Liver (tissue), 3 donors: ENCODE data around the gene MEX3C.

ENCODE experiments used
- ATF3 ChIP-seq: IDR thresholded peaks from 2 replicates; pipeline ENCODE4 v1.6.1; 2016; ENCODE audit warnings: antibody characterized with exemption
- CTCF ChIP-seq: fragments of 150-350 bp; IDR thresholded peaks from 2 replicates; pipeline ENCODE4 v1.5.1; 2017; ENCODE audit warnings: improper control_type of control experiment, low read depth, low read length; ENCODE audit not compliant: missing input control
- EGR1 ChIP-seq, 2 donors: IDR thresholded peaks; 2 replicates each; pipeline ENCODE4 v1.6.1; 2016 to 2018; ENCODE audit warnings: antibody characterized with exemption in 2 of 2, low read depth in 2 of 2
- FOXA2 ChIP-seq: IDR thresholded peaks from 2 replicates; pipeline ENCODE4 v1.6.1; 2016; ENCODE audit warnings: antibody characterized with exemption
- HNF4G ChIP-seq: IDR thresholded peaks from 2 replicates; pipeline ENCODE4 v1.6.1; 2016; ENCODE audit warnings: antibody characterized with exemption
- JUND ChIP-seq, 2 donors: IDR thresholded peaks; 2 replicates each; pipeline ENCODE4 v1.6.1; 2016; ENCODE audit warnings: antibody characterized with exemption in 2 of 2
- NR2F2 ChIP-seq: IDR thresholded peaks from 2 replicates; pipeline ENCODE4 v1.6.1; 2016; ENCODE audit warnings: antibody characterized with exemption
- RAD21 ChIP-seq, 2 donors: IDR thresholded peaks; 2 replicates each; pipeline ENCODE4 v1.6.1; 2016; ENCODE audit warnings: antibody characterized with exemption in 2 of 2, mild to moderate bottlenecking in 2 of 2
- REST ChIP-seq: IDR thresholded peaks from 2 replicates; pipeline ENCODE4 v1.6.1; 2016; ENCODE audit warnings: antibody characterized with exemption, mild to moderate bottlenecking
- SP1 ChIP-seq: IDR thresholded peaks from 2 replicates; pipeline ENCODE4 v1.6.1; 2018; ENCODE audit warnings: antibody characterized with exemption, mild to moderate bottlenecking
- TAF1 ChIP-seq: conservative IDR thresholded peaks from 2 replicates; pipeline ENCODE4 v1.6.1; 2016; ENCODE audit warnings: antibody characterized with exemption, mild to moderate bottlenecking
- YY1 ChIP-seq: IDR thresholded peaks from 2 replicates; pipeline ENCODE4 v1.6.1; 2016; ENCODE audit warnings: antibody characterized with exemption, mild to moderate bottlenecking
- TF ChIP-seq, protein P1 (sequence below): IDR thresholded peaks from 2 replicates; pipeline ENCODE4 v1.6.1; 2016; ENCODE audit warnings: antibody characterized with exemption
- donor health status: healthy.
- donor health status: healthy.

GRCh38 chr18:51192696-51193095, 4.8 kb downstream of the MEX3C start:
- TF ChIP-seq, protein P1, sequence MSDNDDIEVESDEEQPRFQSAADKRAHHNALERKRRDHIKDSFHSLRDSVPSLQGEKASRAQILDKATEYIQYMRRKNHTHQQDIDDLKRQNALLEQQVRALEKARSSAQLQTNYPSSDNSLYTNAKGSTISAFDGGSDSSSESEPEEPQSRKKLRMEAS = no peak
- no peak for TF ChIP-seq CTCF
- TF ChIP-seq YY1 = no peak
- TF ChIP-seq JUND (IDR thresholded peaks at IDR 0.05) = no peak
- TF ChIP-seq ATF3 = no peak
- TF ChIP-seq FOXA2 = no peak
- TF ChIP-seq NR2F2 = no peak
- no peak for TF ChIP-seq RAD21 (IDR thresholded peaks at IDR 0.05)
- no peak for TF ChIP-seq REST
- TF ChIP-seq EGR1 (IDR thresholded peaks at IDR 0.05; ENCODE audit: low read depth in 2 of 2) = no peak
- TF ChIP-seq HNF4G = no peak
- no peak for TF ChIP-seq SP1
- TF ChIP-seq TAF1 = no peak
